ENCODE results near the gene SLC9A9.

GRCh38 chr3:143455480-143455879, 392.8 kb downstream of the SLC9A9 start:
- TF ChIP-seq NR2F6 (CRISPR knock-in tag; IDR thresholded peaks at IDR 0.05) (no peak), ZSCAN29 (IDR thresholded peaks at IDR 0.05) (no peak), REST (IDR thresholded peaks at IDR 0.05; ENCODE audit: borderline replicate concordance) (no peak), REST (CRISPR knock-in tag; IDR thresholded peaks at IDR 0.05; ENCODE audit: low read depth) (no peak), CTCF (IDR thresholded peaks at IDR 0.05 in 2 of 3, conservative IDR thresholded peaks at IDR 0.05 in 1 of 3; ENCODE audit: insufficient read depth in 2 of 3, low read depth in 1 of 3, low read length in 3 of 3) (no peak), ATF2 (CRISPR knock-in tag; IDR thresholded peaks at IDR 0.05) (no peak), CTBP1 (IDR thresholded peaks at IDR 0.05; ENCODE audit: borderline replicate concordance) (no peak), ZFX (CRISPR knock-in tag; IDR thresholded peaks at IDR 0.05) (no peak), NKRF (IDR thresholded peaks at IDR 0.05; ENCODE audit: borderline replicate concordance) (no peak), ERF (CRISPR knock-in tag; IDR thresholded peaks at IDR 0.05) (no peak), TSHZ1 (CRISPR knock-in tag; IDR thresholded peaks at IDR 0.05) (no peak)
